ENCODE measurements around the gene FIGNL2. TPM values are rescaled to one million over a fixed set of nuclear protein-coding genes. Genes with fewer than 3 reads are reported as not detected.

FIGNL2 gene
- total RNA-seq, 2 experiments from 2014 or later: 0.25 to 0.36 TPM

GRCh38 chr12:51826881-51827280 is 21.6 kb downstream of the FIGNL2 start:
- Mint-ChIP-seq H3K27me3 (ENCODE audit: low read depth) (peaks cover 2% of the 10 kb centered on the region), H3K27ac (no peak overlapping the region), H3K4me1 (ENCODE audit: low read depth) (peaks cover 21% of the 10 kb centered on the region), H3K4me3 (no peak overlapping the region), H3K36me3 (ENCODE audit: low read depth) (no peaks in the 10 kb centered on the region), H3K9me3 (no peaks in the 10 kb centered on the region)
- intact Hi-C loops (cut with micrococcal nuclease): loop anchor here (1.0 to 10.0 kb wide), 2 partner anchors 196 to 432 kb away; partner anchors contain the start of gene GALNT6
- DNase-seq: no peak
- CTCF ChIA-PET: interaction anchor here (0.6 to 0.7 kb wide), 2 partner anchors 48 to 400 kb away, joined by 4 to 6 read pairs; no protein-coding TSS in a partner anchor

DNA sequence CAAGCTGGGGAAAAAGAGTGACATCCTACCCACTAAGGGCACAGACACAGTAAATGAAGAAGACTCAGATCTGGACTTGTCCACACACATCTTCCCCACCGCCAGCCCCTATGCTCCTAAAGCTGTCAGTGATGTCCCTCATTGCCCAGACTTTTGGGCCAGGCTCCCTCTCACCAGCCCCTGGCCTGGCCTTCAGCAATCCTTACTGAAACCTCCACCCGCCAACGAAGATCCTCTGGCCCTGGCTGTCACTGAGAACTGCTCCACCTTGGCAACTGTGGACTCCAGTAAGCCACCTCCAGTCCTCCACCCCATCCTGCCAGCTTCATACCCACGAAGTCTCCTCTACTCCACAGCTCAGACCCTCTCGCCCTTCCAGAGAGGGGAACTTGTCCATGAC is 23.3 kb downstream of the FIGNL2 start:
- H3K27me3 Mint-ChIP-seq (ENCODE audit: low read depth): no peaks in the 10 kb centered on the region
- intact Hi-C loops (cut with micrococcal nuclease): loop anchor here (2.0 to 10.0 kb wide), 2 partner anchors 292 to 430 kb away; partner anchors contain the start of gene GALNT6
- no peaks in the 10 kb centered on the region for H3K36me3 Mint-ChIP-seq (ENCODE audit: low read depth)
- CTCF ChIA-PET: interaction anchor here (1.7 to 2.5 kb wide), 4 partner anchors 12 to 404 kb away, joined by 6 to 16 read pairs (median 8); no protein-coding TSS in a partner anchor
- H3K4me3 Mint-ChIP-seq: no peak overlapping the region
- no peaks in the 10 kb centered on the region for H3K9me3 Mint-ChIP-seq
- no peak overlapping the region for H3K27ac Mint-ChIP-seq
- no peak for DNase-seq
- peaks cover 21% of the 10 kb centered on the region for H3K4me1 Mint-ChIP-seq (ENCODE audit: low read depth)

DNA sequence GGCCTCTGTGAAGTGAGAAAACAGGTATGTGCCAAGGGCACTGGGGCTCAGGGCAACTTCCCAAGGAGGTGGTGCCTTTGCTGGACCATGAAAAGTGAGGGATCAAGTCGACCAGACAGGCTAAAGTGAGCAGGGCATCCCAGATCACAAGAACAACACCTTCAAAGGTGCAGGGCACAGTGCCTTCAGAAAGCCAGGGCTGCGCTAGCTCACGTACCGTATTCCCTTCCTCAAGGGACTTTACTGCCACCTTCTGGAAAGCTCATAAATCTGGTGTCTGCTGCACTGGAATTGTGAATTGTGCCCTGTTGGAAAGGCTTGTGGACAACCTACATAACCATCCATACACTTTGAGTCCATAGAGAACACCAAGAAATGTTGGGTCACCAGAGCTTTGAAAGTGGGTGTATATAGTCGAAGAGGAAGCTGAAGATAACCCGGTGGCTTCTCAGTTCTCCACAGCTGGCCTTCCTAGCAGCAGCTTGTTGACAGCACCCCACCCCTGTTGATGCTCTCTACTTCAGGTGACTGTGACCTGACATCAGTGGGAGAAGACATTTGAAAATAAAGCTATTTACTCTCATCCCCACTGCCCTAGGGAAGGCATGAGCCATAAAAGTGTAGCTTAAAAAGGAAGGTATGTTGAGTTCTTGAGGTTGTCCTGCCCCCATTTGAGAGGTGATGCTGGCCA is 24.5 kb downstream of the FIGNL2 start:
- Mint-ChIP-seq H3K9me3 (no peaks in the 10 kb centered on the region), H3K27me3 (ENCODE audit: low read depth) (no peaks in the 10 kb centered on the region), H3K4me1 (ENCODE audit: low read depth) (peaks cover 28% of the 10 kb centered on the region), H3K4me3 (no peak overlapping the region), H3K36me3 (ENCODE audit: low read depth) (no peaks in the 10 kb centered on the region), H3K27ac (no peak overlapping the region)
- CTCF ChIA-PET: interaction anchor here (0.6 to 2.5 kb wide), 22 partner anchors 8 to 429 kb away, joined by 3 to 16 read pairs (median 5); a partner anchor contains a TSS
- intact Hi-C loops (cut with micrococcal nuclease): loop anchor here (2.0 to 10.0 kb wide), 3 partner anchors 232 to 429 kb away; partner anchors contain the start of genes GALNT6 and SCN8A
- peak; percentile 50 for DNase-seq

- DNase-seq: no peak
- intact Hi-C loops (cut with micrococcal nuclease): loop anchor here (5.0 to 10.0 kb wide), 2 partner anchors 231 to 428 kb away; partner anchors contain the start of genes GALNT6 and SCN8A
- Mint-ChIP-seq H3K36me3 (ENCODE audit: low read depth) (no peaks in the 10 kb centered on the region), H3K27ac (no peak overlapping the region), H3K27me3 (ENCODE audit: low read depth) (no peaks in the 10 kb centered on the region), H3K4me3 (no peak overlapping the region), H3K4me1 (ENCODE audit: low read depth) (peaks cover 20% of the 10 kb centered on the region), H3K9me3 (no peaks in the 10 kb centered on the region)
- CTCF ChIA-PET: interaction anchor here (1.0 to 2.5 kb wide), 9 partner anchors 9 to 402 kb away, joined by 3 to 16 read pairs (median 5); a partner anchor contains a TSS
Measured at GRCh38 chr12:51822956-51823355, 25.6 kb downstream of the FIGNL2 start.

GRCh38 chr12:51822261-51822616 is 26.3 kb downstream of the FIGNL2 start:
- CTCF ChIA-PET: no interaction called here
- Mint-ChIP-seq H3K27me3 (ENCODE audit: low read depth) (no peaks in the 10 kb centered on the region), H3K36me3 (ENCODE audit: low read depth) (no peaks in the 10 kb centered on the region), H3K27ac (peak overlapping the region; percentile 36), H3K4me3 (peak overlapping the region; percentile 56), H3K4me1 (ENCODE audit: low read depth) (peaks cover 12% of the 10 kb centered on the region), H3K9me3 (no peaks in the 10 kb centered on the region)
- intact Hi-C loops (cut with micrococcal nuclease): loop anchor here (5.0 to 10.0 kb wide), 2 partner anchors 230 to 427 kb away; partner anchors contain the start of genes GALNT6 and SCN8A
- DNase-seq: no peak

DNA sequence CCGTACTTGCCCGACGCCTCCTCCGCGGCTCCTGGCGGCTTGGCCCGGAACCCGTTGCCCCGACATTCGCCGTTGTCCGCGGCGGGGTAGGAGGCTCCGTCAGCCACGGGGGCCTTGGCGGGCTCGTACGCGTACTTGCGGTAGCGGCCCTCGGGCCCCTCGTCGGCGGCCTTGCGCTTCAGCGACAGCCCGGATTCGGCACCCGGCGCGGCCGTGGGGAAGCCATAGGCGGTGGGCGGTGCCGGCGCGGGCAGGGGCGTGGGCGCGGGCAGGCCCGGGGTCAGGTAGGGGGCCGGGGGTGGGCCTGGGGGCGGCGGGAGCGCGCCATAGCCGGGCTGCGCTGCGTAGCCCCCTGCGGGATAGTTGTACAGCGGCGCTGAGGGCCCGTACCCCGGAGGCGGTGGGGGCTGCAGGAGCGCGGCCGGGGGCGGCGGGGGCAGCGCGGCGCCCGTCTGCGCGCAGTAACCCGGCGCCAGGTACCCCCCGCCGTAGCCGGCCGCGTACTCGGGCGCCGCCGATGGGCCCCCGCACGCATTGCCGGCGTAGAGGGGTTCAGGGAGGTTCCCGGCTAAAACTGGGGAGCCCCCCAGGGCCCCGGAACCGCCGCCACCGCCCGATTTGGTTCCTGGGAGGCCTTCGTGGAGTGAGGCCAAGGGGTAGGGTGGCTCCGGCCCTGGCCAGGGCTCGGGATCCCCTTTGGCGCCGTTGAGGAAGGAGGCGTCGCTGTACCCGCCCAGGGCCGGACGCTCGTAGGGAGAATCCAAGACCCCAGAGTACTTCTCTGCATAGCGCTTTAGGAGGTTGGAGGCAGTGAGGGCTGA is 26.9 kb downstream of the FIGNL2 start:
- Mint-ChIP-seq H3K36me3 (ENCODE audit: low read depth) (no peaks in the 10 kb centered on the region), H3K27ac (no peak overlapping the region), H3K4me3 (peak overlapping the region; percentile 58), H3K4me1 (ENCODE audit: low read depth) (peaks cover 6% of the 10 kb centered on the region), H3K9me3 (no peaks in the 10 kb centered on the region), H3K27me3 (ENCODE audit: low read depth) (no peaks in the 10 kb centered on the region)
- peak; percentile 27 for DNase-seq
- CTCF ChIA-PET: interaction anchor here (0.8 to 1.9 kb wide), 5 partner anchors 10 to 149 kb away, joined by 4 to 16 read pairs (median 5); no protein-coding TSS in a partner anchor
- intact Hi-C loops (cut with micrococcal nuclease): loop anchor here (2.0 to 10.0 kb wide), 3 partner anchors 53 to 427 kb away; partner anchors contain the start of genes GALNT6 and SCN8A

GRCh38 chr12:51820526-51821439 is 27.7 kb downstream of the FIGNL2 start:
- Mint-ChIP-seq H3K9me3 (no peaks in the 10 kb centered on the region), H3K27me3 (ENCODE audit: low read depth) (no peaks in the 10 kb centered on the region), H3K4me3 (peak overlapping the region; percentile 60), H3K4me1 (ENCODE audit: low read depth) (peaks cover 6% of the 10 kb centered on the region), H3K36me3 (ENCODE audit: low read depth) (no peaks in the 10 kb centered on the region), H3K27ac (no peak overlapping the region)
- intact Hi-C loops (cut with micrococcal nuclease): loop anchor here (2.0 to 10.0 kb wide), 3 partner anchors 54 to 426 kb away; partner anchors contain the start of genes GALNT6 and SCN8A
- CTCF ChIA-PET: interaction anchor here (0.7 to 1.9 kb wide), 7 partner anchors 11 to 150 kb away, joined by 3 to 16 read pairs (median 4); no protein-coding TSS in a partner anchor
- peak; percentile 74 for DNase-seq

DNA sequence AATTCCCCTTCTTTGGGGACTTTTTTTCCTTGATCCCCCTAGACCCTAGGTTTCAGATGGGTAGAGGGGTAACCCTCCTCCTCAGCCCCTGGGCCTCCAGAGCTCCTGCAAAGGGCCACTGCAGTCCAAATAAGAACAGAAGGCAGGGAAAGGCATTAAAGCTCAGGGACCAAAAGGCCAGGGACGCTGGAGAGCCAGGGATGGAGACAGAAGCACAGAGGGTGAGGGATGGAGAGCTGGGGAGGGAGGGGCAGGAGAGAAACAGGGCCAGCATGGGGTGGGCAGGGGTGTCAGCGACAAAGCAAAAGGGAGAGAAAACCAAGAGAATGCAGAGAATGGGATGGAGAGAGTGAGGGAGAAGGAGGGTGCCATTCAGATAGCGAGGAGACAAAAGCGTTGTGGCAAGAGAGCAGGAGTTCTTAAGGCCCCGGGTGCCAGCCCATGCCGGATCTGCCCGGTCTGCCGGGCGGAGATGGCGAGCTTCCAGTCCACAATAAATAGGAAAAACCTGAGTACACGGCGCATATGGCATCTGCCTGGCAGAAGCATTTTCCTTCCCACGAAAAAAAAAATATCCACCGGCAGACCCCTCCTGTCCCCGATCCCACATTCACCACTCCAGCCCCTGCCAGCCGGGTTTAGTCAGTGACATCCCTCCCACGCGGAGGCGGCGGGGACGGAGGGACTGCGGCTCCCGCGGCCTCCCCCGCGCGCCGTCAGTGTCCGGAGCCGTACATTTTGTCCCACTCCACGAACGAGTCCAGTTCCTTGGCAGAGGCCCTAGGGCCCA is 28.6 kb downstream of the FIGNL2 start:
- CTCF ChIA-PET: interaction anchor here (0.6 to 1.9 kb wide), 10 partner anchors 11 to 398 kb away, joined by 3 to 16 read pairs (median 3); no protein-coding TSS in a partner anchor
- peaks cover 9% of the 10 kb centered on the region for H3K4me1 Mint-ChIP-seq (ENCODE audit: low read depth)
- no peak for DNase-seq
- peaks cover 5% of the 10 kb centered on the region for H3K27me3 Mint-ChIP-seq (ENCODE audit: low read depth)
- no peak overlapping the region for H3K27ac Mint-ChIP-seq
- intact Hi-C loops (cut with micrococcal nuclease): loop anchor here (2.0 to 10.0 kb wide), 3 partner anchors 55 to 425 kb away; partner anchors contain the start of genes GALNT6 and SCN8A
- H3K36me3 Mint-ChIP-seq (ENCODE audit: low read depth): no peaks in the 10 kb centered on the region
- H3K9me3 Mint-ChIP-seq: no peaks in the 10 kb centered on the region
- peak overlapping the region; percentile 60 for H3K4me3 Mint-ChIP-seq

DNA sequence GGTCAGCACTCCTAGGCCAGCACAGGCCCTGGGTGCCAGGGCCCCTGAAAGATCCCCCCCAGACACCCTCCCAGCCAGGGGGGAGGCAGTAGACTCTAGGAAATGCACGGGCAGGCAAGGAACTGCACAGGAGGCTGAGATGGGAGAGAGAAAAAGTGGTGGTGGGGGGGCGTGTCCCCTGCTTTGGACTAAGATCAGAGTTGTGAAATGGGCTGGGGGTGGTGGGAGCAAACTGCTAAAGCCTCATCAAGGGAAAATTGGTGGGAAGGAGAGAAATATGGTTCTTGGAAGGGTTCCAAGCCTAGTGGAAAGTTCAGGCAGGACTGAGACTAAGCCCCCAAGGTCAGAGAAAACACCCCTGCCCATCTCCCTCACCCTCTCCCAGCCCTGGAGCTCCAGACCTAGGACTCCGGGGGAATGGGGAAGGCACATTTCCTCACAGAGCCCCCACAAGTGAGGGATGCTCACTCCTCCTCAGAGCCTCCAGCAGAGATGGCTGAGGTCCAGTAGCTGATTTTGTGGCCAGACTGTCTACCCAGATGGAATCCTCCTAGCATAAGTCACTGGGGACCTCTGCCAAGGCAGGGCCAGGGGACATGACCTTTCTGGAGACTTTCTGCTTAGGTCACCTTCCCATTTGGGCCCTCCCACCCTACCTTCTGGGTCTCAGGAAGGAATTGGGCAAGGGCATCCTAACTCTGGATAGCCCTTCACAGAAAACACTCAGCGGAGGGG is 29.8 kb downstream of the FIGNL2 start:
- peaks cover 9% of the 10 kb centered on the region for H3K4me1 Mint-ChIP-seq (ENCODE audit: low read depth)
- H3K27ac Mint-ChIP-seq: no peak overlapping the region
- DNase-seq: no peak
- no peaks in the 10 kb centered on the region for H3K36me3 Mint-ChIP-seq (ENCODE audit: low read depth)
- CTCF ChIA-PET: interaction anchor here (0.6 to 1.1 kb wide), 5 partner anchors 15 to 285 kb away, joined by 3 to 4 read pairs (median 3); no protein-coding TSS in a partner anchor
- peaks cover 5% of the 10 kb centered on the region for H3K27me3 Mint-ChIP-seq (ENCODE audit: low read depth)
- intact Hi-C loops (cut with micrococcal nuclease): no loop called here
- H3K9me3 Mint-ChIP-seq: no peaks in the 10 kb centered on the region
- H3K4me3 Mint-ChIP-seq: no peak overlapping the region

GRCh38 chr12:51818086-51818485 is 30.4 kb downstream of the FIGNL2 start:
- H3K36me3 Mint-ChIP-seq (ENCODE audit: low read depth): no peaks in the 10 kb centered on the region
- no peak overlapping the region for H3K27ac Mint-ChIP-seq
- DNase-seq: no peak
- H3K27me3 Mint-ChIP-seq (ENCODE audit: low read depth): peaks cover 5% of the 10 kb centered on the region
- H3K4me1 Mint-ChIP-seq (ENCODE audit: low read depth): peaks cover 9% of the 10 kb centered on the region
- CTCF ChIA-PET: interaction anchor here (0.6 kb wide), 1 partner anchor 14 kb away, joined by 4 read pairs; no protein-coding TSS in a partner anchor
- H3K4me3 Mint-ChIP-seq: no peak overlapping the region
- no peaks in the 10 kb centered on the region for H3K9me3 Mint-ChIP-seq
- intact Hi-C loops (cut with micrococcal nuclease): no loop called here
